ENCODE measurements around the gene MAP2K5. TPM values are rescaled to one million over a fixed set of nuclear protein-coding genes. Genes with fewer than 3 reads are reported as not detected.

The MAP2K5 gene
- total RNA-seq, 1 experiment from 2014 or later = 15.0 TPM

DNA sequence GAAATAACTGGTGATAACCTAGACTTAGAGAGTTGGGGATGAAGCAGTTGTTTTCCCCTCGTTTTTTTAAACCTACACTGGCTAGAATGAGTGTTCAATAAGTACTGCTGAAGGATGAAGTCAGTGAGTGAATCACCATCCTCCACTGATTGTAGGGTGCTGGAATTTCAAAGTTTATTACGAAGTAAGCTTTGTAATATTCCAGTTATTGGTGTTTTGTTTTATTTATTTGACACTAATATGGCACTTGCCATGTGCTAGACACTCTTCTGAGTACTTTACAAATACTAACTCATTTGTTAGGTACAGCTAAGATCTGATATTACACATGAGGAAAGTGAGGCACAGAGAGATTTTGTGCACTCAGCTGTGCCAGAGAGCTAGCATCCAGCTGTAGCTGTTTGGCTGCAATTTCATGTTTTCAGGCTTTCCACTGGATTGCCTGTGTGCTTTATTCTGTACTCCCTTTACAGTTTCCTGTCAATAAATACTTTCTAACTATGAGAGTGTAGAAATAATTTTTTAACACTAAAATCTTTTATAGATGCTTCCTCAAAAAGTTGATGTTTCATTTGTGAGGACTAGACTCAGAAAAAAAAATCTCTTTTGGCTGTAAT is 5.8 kb downstream of the MAP2K5 start:
- Histone ChIP-seq H3K9ac (ENCODE audit: extremely low read depth, insufficient read length, low read length) (no peak overlapping the region), H3K4ac (ENCODE audit: low read depth, low read length) (no peak overlapping the region), H3K27me3 (ENCODE audit: insufficient read depth, low read length) (no peaks in the 10 kb centered on the region; the same call in 1 of the 2 replicates), H4K8ac (replicated peaks; ENCODE audit: insufficient read length, low read depth, low read length) (no peak overlapping the region), H2BK120ac (ENCODE audit: low read depth, low read length, poor library complexity, severe bottlenecking) (no peak overlapping the region), H3K4me2 (ENCODE audit: insufficient read depth, insufficient read length, low read length) (no peak overlapping the region), H2BK12ac (ENCODE audit: insufficient read length, low read depth, low read length) (no peak overlapping the region), H3K23me2 (ENCODE audit: insufficient read length, low read depth, low read length, poor library complexity, severe bottlenecking) (peaks cover under 1% of the 10 kb centered on the region), H3K79me2 (ENCODE audit: insufficient read depth, low read length) (no peaks in the 10 kb centered on the region), H3T11ph (ENCODE audit: low read length) (no peak overlapping the region), H2AFZ (ENCODE audit: low read length) (no peak overlapping the region), H4K5ac (ENCODE audit: insufficient read length, low read depth, low read length) (no peak overlapping the region), H3K9me3 (ENCODE audit: control insufficient read depth, low read depth, low read length) (no peaks in the 10 kb centered on the region), H4K91ac (ENCODE audit: insufficient read length, low read depth, low read length) (no peak overlapping the region), H3K56ac (ENCODE audit: insufficient read length, low read depth, low read length) (no peak overlapping the region), H2BK20ac (ENCODE audit: low read depth, low read length, poor library complexity, severe bottlenecking) (no peak overlapping the region), H2BK5ac (ENCODE audit: insufficient read length, low read length) (no peak overlapping the region), H2BK15ac (ENCODE audit: low read depth, low read length) (no peak overlapping the region), H3K23ac (ENCODE audit: insufficient read length, low read depth, low read length) (no peak overlapping the region), H3K14ac (ENCODE audit: insufficient read depth, low read length) (no peak overlapping the region), H3K4me1 (ENCODE audit: insufficient read depth, low read length) (peaks cover 4% of the 10 kb centered on the region; the same call in 1 of the 2 replicates), H3K18ac (ENCODE audit: insufficient read length, low read depth, low read length) (no peak overlapping the region), H4K20me1 (ENCODE audit: control insufficient read depth, insufficient read depth, insufficient read length) (no peaks in the 10 kb centered on the region), H2AK5ac (ENCODE audit: insufficient read length, low read length) (no peak overlapping the region), H3K27ac (ENCODE audit: insufficient read length, low read depth, low read length) (no peak overlapping the region), H3K79me1 (ENCODE audit: insufficient read depth, low read depth, low read length, poor library complexity, severe bottlenecking) (no peaks in the 10 kb centered on the region)
- peaks cover 25 to 26% of the 10 kb centered on the region in 2 experiments for H3K4me1 Mint-ChIP-seq
- H3K27me3 Mint-ChIP-seq (ENCODE audit: low read depth) = no peaks in the 10 kb centered on the region
- no peak for DNase-seq
- WGBS (ENCODE audit: extremely low coverage, insufficient read length, low lambda C conversion rate) = no CpG with 5 or more reads among the region's 2 CpGs
- H3K9me3 Mint-ChIP-seq = no peaks in the 10 kb centered on the region
- TF ChIP-seq, protein P1, sequence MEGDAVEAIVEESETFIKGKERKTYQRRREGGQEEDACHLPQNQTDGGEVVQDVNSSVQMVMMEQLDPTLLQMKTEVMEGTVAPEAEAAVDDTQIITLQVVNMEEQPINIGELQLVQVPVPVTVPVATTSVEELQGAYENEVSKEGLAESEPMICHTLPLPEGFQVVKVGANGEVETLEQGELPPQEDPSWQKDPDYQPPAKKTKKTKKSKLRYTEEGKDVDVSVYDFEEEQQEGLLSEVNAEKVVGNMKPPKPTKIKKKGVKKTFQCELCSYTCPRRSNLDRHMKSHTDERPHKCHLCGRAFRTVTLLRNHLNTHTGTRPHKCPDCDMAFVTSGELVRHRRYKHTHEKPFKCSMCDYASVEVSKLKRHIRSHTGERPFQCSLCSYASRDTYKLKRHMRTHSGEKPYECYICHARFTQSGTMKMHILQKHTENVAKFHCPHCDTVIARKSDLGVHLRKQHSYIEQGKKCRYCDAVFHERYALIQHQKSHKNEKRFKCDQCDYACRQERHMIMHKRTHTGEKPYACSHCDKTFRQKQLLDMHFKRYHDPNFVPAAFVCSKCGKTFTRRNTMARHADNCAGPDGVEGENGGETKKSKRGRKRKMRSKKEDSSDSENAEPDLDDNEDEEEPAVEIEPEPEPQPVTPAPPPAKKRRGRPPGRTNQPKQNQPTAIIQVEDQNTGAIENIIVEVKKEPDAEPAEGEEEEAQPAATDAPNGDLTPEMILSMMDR (conservative IDR thresholded peaks at IDR 0.05) = no peak
- 0 out of 5 replicates have a peak overlapping the region, but pooled peaks of 1 of the 2 experiments have one; percentile 16 for H3K4me3 Mint-ChIP-seq
- H3K27ac Mint-ChIP-seq = peak overlapping the region in 1 of 3 experiments; percentile 31; a peak in 1 of 7 replicates
- peaks cover 0 to 23% (median 13%) of the 10 kb centered on the region in 3 experiments; a peak in 5 of 7 replicates for H3K36me3 Mint-ChIP-seq (ENCODE audit: insufficient read depth in 1 of 3, low read depth in 3 of 3)
